SK-N-SH treated with all-trans-retinoic acid at 6 μM for 48 hours (cell line): ENCODE data around the gene PIKFYVE.

Source experiments
- GLIS3 ChIP-seq: fragments of 250-450 bp; sonication (Bioruptor Pico); IDR thresholded peaks from 2 replicates; pipeline ENCODE4 v1.5.0; 2020; ENCODE audit warnings: mild to moderate bottlenecking, moderate library complexity
- OSR1 ChIP-seq: fragments of 250-450 bp; sonication (Bioruptor Pico); IDR thresholded peaks from 2 replicates; pipeline ENCODE4 v1.8.0; 2022; ENCODE audit warnings: moderate library complexity, mild to moderate bottlenecking, inconsistent platforms
- PPARA ChIP-seq: fragments of 250-450 bp; sonication (Bioruptor Pico); IDR thresholded peaks from 2 replicates; pipeline ENCODE4 v1.5.0; 2020; ENCODE audit warnings: mild to moderate bottlenecking, borderline replicate concordance
- TSHZ2 ChIP-seq: fragments of 250-450 bp; sonication (Bioruptor Pico); IDR thresholded peaks from 2 replicates; pipeline ENCODE4 v1.5.0; 2020; ENCODE audit warnings: mild to moderate bottlenecking, moderate library complexity

- no peak for TF ChIP-seq GLIS3 (CRISPR knock-in tag)
- no peak for TF ChIP-seq PPARA (CRISPR knock-in tag)
- TF ChIP-seq OSR1 = no peak
- TF ChIP-seq TSHZ2 = no peak
Measured at GRCh38 chr2:208279236-208279635, 13.2 kb downstream of the PIKFYVE start.
